GM23338 (cell line): ENCODE results near the gene XPNPEP2. TPM values are rescaled to one million over a fixed set of nuclear protein-coding genes. Genes with fewer than 3 reads are reported as not detected.

Experiments
- ATAC-seq: fragments of 200-7000 bp; cut with Tn5 transposase; 3 replicates; pipeline ENCODE4 v1.9.1; 2020
- DNase-seq: peaks from one replicate; pipeline ENCODE4 v3.0.0-alpha.2; 2015; ENCODE audit warnings: low spot score
- H2AFZ ChIP-seq: fragments of 200-600 bp; sonication (generic); 2 replicates; pipeline ENCODE4 v1.8.0; 2016; ENCODE audit warnings: antibody characterized with exemption, mild to moderate bottlenecking, moderate library complexity
- H3F3A ChIP-seq: fragments of 200-600 bp; sonication (generic); replicated peaks from 2 replicates; pipeline ENCODE4 v1.8.0; 2017; ENCODE audit warnings: antibody characterized with exemption, mixed run types, low read depth
- H3K27ac ChIP-seq: fragments of 200-600 bp; sonication (generic); 2 replicates; pipeline ENCODE4 v1.6.1; 2016; ENCODE audit warnings: low read depth
- H3K27me3 ChIP-seq: fragments of 200-600 bp; sonication (generic); 2 replicates; pipeline ENCODE4 v1.8.0; 2016; ENCODE audit warnings: mild to moderate bottlenecking, mixed run types, moderate library complexity; ENCODE audit not compliant: insufficient read depth
- H3K36me3 ChIP-seq: fragments of 200-600 bp; sonication (generic); 2 replicates; pipeline ENCODE4 v1.8.0; 2016; ENCODE audit warnings: mild to moderate bottlenecking; ENCODE audit not compliant: insufficient read depth
- H3K4me1 ChIP-seq: fragments of 200-600 bp; sonication (generic); 2 replicates; pipeline ENCODE4 v1.8.0; 2016; ENCODE audit warnings: mild to moderate bottlenecking, moderate library complexity; ENCODE audit not compliant: insufficient read depth
- H3K4me2 ChIP-seq: fragments of 200-600 bp; sonication (generic); 2 replicates; pipeline ENCODE4 v1.7.1; 2017; ENCODE audit warnings: mixed run types
- H3K4me3 ChIP-seq: fragments of 200-600 bp; sonication (generic); 2 replicates; pipeline ENCODE4 v1.6.1; 2016; ENCODE audit warnings: mixed run types
- H3K79me2 ChIP-seq: fragments of 200-600 bp; sonication (generic); replicated peaks from 2 replicates; pipeline ENCODE4 v1.8.0; 2017; ENCODE audit warnings: mild to moderate bottlenecking; ENCODE audit not compliant: insufficient read depth
- H3K9me2 ChIP-seq: fragments of 200-600 bp; sonication (generic); 2 replicates; pipeline ENCODE4 v1.8.0; 2017; ENCODE audit not compliant: insufficient read depth
- H4K20me1 ChIP-seq: fragments of 200-600 bp; sonication (generic); replicated peaks from 2 replicates; pipeline ENCODE4 v1.8.0; 2017; ENCODE audit warnings: mild to moderate bottlenecking; ENCODE audit not compliant: insufficient read depth
- H3K27ac Mint-ChIP-seq: 2 replicates; pipeline ENCODE4 v1.8.0; 2020; ENCODE audit warnings: inconsistent platforms, mild to moderate bottlenecking, moderate library complexity, mixed read lengths
- H3K27me3 Mint-ChIP-seq: 3 replicates; pipeline ENCODE4 v1.8.0; 2022; ENCODE audit warnings: low read depth, mild to moderate bottlenecking, moderate library complexity, mixed read lengths, inconsistent platforms; ENCODE audit not compliant: insufficient read depth, poor library complexity
- H3K36me3 Mint-ChIP-seq: 3 replicates; pipeline ENCODE4 v1.8.0; 2021; ENCODE audit warnings: low read depth, mild to moderate bottlenecking, inconsistent platforms, moderate library complexity, mixed read lengths
- H3K4me1 Mint-ChIP-seq: 3 replicates; pipeline ENCODE4 v1.8.0; 2020; ENCODE audit warnings: mild to moderate bottlenecking, inconsistent platforms, mixed read lengths
- H3K4me3 Mint-ChIP-seq: 3 replicates; pipeline ENCODE4 v1.8.0; 2021; ENCODE audit warnings: moderate library complexity, mild to moderate bottlenecking, inconsistent platforms, mixed read lengths
- H3K9me3 Mint-ChIP-seq: 3 replicates; pipeline ENCODE4 v1.8.0; 2020; ENCODE audit warnings: moderate library complexity, mild to moderate bottlenecking, inconsistent platforms, mixed read lengths
- CREB1 ChIP-seq: fragments of 250-450 bp; sonication (Bioruptor Pico); IDR thresholded peaks from 2 replicates; pipeline ENCODE4 v1.5.0; 2020; ENCODE audit warnings: low read depth, mild to moderate bottlenecking, moderate library complexity
- CTCF ChIP-seq, 2 experiments: fragments of 200-600 bp in 1 of 2; sonication (generic) in 1 of 2; conservative IDR thresholded peaks; 2 replicates each; pipeline versions ENCODE4 v1.5.1 to v1.6.1; 2016 to 2017; ENCODE audit warnings: antibody characterized with exemption in 2 of 2, low read depth in 2 of 2, mild to moderate bottlenecking in 2 of 2, moderate library complexity in 1 of 2
- ETS1 ChIP-seq: IDR thresholded peaks from 2 replicates; pipeline ENCODE4 v1.6.1; 2016; ENCODE audit warnings: antibody characterized with exemption
- EZH2phosphoT487 ChIP-seq: fragments of 200-600 bp; sonication (generic); IDR thresholded peaks from one replicate; pipeline ENCODE4 v1.8.1; 2018; ENCODE audit warnings: antibody characterized with exemption; ENCODE audit not compliant: unreplicated experiment
- JUNB ChIP-seq: IDR thresholded peaks from one replicate; pipeline ENCODE4 v1.6.1; 2016; ENCODE audit warnings: antibody characterized with exemption; ENCODE audit not compliant: unreplicated experiment
- NANOG ChIP-seq: IDR thresholded peaks from 2 replicates; pipeline ENCODE4 v1.6.1; 2016; ENCODE audit warnings: antibody characterized with exemption, borderline replicate concordance
- POLR2AphosphoS5 ChIP-seq: IDR thresholded peaks from 2 replicates; pipeline ENCODE4 v1.6.1; 2016; ENCODE audit warnings: antibody characterized with exemption, low read depth
- REST ChIP-seq: IDR thresholded peaks from one replicate; pipeline ENCODE4 v1.6.1; 2018; ENCODE audit warnings: antibody characterized with exemption; ENCODE audit not compliant: unreplicated experiment
- STAT1 ChIP-seq: IDR thresholded peaks from one replicate; pipeline ENCODE4 v1.6.1; 2016; ENCODE audit warnings: antibody characterized with exemption; ENCODE audit not compliant: unreplicated experiment
- ZNF331 ChIP-seq: fragments of 250-450 bp; sonication (Bioruptor Pico); IDR thresholded peaks from 2 replicates; pipeline ENCODE4 v1.5.0; 2020; ENCODE audit warnings: low read depth, mild to moderate bottlenecking, moderate library complexity
- polyA plus RNA-seq: library from polyadenylated mRNA; unstranded; fragments of >200 nt; fragmentation: Nextera tagmentation; extraction: Ambion mirVana; gene quantifications from 2 replicates; pipeline ENCODE4 v1.2.1, GENCODE V29; 2016
- total RNA-seq: library from RNA; depleted of rRNA; stranded (reverse); fragments of >200 nt; shearing (Covaris generic); gene quantifications from 2 replicates; pipeline ENCODE4 v1.2.3, GENCODE V29; 2014

The XPNPEP2 gene
- total and polyA plus RNA-seq, 2 experiments from 2014 or later: not detected

GRCh38 chrX:129728061-129728460 is 10.7 kb upstream of the XPNPEP2 start (continued):
- TF ChIP-seq CTCF (conservative IDR thresholded peaks at IDR 0.05; ENCODE audit: low read depth in 2 of 2): no peak
- TF ChIP-seq POLR2AphosphoS5: no peak

GRCh38 chrX:129731228-129731627 is 7.6 kb upstream of the XPNPEP2 start:
- no peak overlapping the region for H3K27ac Mint-ChIP-seq
- no peaks in the 10 kb centered on the region for H3K36me3 ChIP-seq
- peaks cover 6% of the 10 kb centered on the region for H3K4me1 Mint-ChIP-seq
- no peaks in the 10 kb centered on the region for H3F3A ChIP-seq
- no peaks in the 10 kb centered on the region for H3K27me3 ChIP-seq
- peaks cover 4% of the 10 kb centered on the region for H3K27me3 Mint-ChIP-seq
- H3K4me3 Mint-ChIP-seq: no peak overlapping the region
- no peak overlapping the region for H3K27ac ChIP-seq
- no peak overlapping the region for H2AFZ ChIP-seq
- H3K4me3 ChIP-seq: no peak overlapping the region
- no peaks in the 10 kb centered on the region for H3K79me2 ChIP-seq
- DNase-seq (no peak), ATAC-seq (no peak)
- H3K36me3 Mint-ChIP-seq: no peaks in the 10 kb centered on the region; the same call in 2 of the 3 replicates
- H3K9me2 ChIP-seq: no peaks in the 10 kb centered on the region
- no peaks in the 10 kb centered on the region for H3K4me1 ChIP-seq
- no peak overlapping the region for H3K4me2 ChIP-seq
- H3K9me3 Mint-ChIP-seq: no peaks in the 10 kb centered on the region; the same call in 2 of the 3 replicates
- no peaks in the 10 kb centered on the region for H4K20me1 ChIP-seq
- no peak for TF ChIP-seq ZNF331 (CRISPR knock-in tag)
- no peak for TF ChIP-seq REST
- no peak for TF ChIP-seq CTCF (conservative IDR thresholded peaks at IDR 0.05; ENCODE audit: low read depth in 2 of 2)
- no peak for TF ChIP-seq CREB1 (CRISPR knock-in tag)
- no peak for TF ChIP-seq STAT1
- TF ChIP-seq JUNB: no peak
- TF ChIP-seq EZH2phosphoT487: no peak
- no peak for TF ChIP-seq NANOG
- no peak for TF ChIP-seq ETS1
- TF ChIP-seq POLR2AphosphoS5: no peak
